ENCODE measurements around the gene ISY1.
"Not testable (repeated sequence)": the region's sequence is repeated elsewhere in the genome, so short reads cannot be mapped to it uniquely, and the experiment has no call there.

The ISY1 gene

DNA sequence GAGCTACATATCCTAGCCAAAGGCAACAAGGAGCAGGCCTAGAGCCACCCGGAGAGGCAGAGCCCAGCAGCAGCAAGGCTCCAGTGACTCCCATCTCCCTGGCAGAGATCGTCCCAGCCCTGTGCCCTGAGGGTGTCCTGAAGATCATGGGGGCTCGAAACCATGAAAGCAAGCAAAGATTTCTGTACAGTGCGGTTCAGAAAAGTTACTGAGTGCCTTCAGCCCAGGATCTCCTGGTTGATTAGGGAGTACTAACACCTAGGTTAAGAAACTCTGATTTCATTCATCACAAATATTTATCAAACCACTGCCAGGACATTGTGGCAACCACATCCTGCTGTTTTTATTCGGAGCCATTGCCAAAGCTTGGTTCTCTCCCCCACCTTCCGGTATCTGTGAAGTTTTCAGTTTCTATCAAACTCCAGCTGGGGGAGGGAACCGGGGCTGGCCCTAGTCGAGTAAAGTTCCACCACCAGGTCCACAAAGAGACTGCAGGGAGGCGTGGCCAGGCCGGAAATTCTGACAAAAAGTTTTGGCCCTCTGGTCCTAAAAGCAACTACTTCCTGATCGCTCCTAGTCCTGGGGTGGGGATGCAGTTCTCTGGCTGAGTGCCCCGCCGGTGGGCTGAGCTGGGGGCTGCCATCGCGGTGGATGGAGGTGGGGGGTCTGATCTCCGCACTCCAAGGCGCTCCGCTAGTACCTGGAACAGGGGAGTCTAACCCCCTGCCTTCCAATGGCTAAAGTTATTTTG is 40.4 kb downstream of the ISY1 start:
- DNase-seq (ENCODE audit: low read depth), result peak; percentile 94

DNA sequence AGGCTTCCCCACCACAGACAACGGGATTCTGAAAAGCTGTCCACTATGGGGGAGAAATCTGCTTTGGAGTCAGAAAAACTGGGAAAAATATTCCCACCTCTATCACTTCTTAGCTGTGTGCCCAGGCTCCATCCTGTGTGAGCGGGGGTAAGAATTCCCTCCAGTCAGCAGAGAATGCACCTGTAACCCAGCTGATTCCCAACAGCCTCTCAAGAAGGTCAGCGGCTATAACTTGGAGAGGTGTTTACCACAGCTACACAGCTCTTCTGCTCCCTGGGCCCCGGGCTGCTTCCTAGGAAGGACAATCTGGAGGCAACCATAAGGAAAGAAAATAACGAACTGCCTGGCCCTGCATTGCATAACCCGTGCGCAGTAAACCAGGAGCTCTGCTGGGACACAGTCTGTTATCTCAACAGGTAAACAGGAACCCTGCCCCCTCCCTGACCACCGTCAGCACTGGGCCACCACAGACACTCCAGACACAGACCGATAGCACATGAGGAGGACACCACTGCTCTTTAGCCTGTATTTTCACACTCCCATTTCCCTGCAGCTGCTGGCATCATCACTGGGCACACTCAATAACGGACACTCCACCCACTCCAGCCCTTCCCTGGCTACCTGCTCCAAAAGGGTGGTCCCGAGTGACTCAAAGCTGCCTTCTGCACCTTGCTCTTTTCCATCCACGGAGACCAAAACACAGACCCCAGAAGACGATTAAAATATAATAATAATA is 41.3 kb downstream of the ISY1 start:
- no peak for DNase-seq (ENCODE audit: low read depth)

DNA sequence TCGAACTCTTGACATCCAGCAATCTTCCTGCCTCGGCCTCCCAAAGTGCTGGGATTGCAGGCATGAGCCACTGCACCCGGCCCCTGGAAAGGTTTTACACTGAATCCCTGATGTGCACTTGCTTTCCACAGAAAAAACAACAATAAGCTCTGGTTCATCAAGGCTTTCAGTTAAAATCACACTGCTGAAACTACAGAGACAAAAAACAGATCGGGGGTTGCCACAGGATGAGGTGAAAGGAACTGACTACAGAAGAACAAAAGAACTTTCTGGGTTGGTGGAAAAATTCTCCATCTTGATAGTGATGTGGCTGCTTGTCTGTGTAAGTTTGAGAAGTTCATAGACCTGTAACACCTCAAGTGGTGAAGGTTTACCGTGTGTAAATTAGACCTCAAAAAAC is 42.1 kb downstream of the ISY1 start:
- no peak for DNase-seq (ENCODE audit: low read depth)

DNA sequence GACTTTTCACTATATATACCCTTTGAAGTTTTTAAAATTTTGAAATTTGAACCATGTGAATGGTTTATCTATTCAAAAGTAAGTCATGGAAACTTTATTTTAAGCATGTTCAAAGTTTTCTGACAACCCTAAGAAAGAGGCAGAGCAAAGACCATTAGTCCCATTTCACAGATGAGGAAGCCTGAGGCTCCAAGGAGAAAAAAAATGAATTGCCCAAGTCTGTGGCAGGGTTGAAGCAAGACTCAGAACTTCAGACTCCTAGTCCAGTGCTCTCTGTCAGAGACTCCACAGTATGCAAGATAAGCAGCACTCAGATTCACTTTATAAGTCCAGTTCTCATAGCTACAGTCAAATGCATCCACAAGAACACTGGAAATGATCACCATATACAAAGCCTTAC is 43.7 kb downstream of the ISY1 start:
- no peak for DNase-seq (ENCODE audit: low read depth)

DNA sequence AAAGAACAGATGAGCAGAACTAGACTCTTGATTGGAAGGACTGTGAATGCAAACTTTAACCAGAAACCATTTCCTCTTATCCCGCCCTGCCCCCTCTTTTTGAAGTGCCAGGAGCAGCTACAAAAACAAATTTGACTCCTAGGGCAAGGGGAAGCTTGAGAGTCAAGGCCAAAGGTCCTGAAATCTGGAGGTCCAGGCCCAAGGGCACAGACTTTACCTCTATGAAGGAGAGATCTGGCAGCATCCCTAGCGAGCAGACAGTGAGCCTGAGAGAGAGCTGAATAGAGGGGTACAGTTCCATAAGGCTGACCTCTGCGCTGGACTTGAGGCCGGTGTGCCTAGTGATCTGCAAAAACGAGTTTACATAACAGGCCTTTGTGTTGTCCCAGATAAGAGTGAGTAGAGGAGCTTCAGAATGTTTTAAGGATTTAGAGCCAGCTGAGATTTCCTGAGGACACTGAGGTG is 44.3 kb downstream of the ISY1 start:
- DNase-seq (ENCODE audit: low read depth), result no peak

DNA sequence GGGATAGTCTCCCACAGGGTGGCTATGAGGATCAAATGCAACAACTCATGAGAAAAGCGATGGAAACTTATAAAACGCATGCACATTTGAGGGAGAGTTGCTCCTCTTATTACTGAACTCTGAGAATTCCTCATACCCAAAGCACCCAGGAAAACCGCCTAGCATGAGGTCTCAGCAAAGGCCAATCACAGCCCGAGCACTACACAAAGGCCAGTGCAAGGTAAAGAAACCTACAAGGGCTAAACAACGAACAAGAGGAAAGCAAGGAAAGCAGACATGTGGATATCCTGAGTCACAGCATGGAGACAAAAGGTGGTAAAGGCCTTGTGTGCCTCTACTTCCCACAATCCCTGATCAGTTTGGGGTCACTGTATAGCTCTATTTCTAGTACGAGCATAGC is 46.4 kb downstream of the ISY1 start:
- no peak for DNase-seq (ENCODE audit: low read depth)

DNA sequence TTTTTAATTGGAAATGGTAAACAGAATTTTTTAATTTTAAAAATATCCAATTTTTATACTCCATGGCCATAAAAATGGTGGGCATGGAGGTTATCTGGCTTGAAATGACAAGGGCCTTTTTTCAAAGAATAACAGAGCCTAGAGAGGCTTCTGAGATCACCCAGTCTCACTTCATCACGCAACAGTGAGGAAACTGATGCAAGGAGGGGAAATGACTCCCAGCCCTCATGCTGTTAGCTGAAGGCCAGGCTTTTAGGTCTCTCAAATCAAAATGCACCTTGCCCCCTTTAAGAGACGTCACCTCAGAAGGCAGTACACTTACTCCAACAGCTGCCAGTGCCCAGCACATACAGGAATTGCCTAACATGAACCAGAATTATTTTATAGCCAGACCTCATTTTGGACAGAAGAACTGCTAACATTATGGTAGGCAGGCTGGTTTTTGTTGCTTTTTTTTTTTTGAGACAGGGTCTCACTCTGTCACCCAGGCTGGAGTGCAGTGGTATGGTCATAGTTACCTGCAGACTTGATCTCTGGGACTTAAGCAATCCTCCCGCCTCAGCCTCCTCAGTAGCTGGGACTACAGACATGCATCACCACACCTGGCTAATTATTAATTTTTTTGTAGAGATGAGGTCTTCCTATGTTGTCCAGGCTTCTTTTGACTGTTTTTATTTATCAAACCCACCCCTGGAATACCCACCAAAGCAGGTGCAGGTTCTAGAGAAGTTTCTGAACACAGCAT is 48.4 kb downstream of the ISY1 start:
- no peak for DNase-seq (ENCODE audit: low read depth)

DNA sequence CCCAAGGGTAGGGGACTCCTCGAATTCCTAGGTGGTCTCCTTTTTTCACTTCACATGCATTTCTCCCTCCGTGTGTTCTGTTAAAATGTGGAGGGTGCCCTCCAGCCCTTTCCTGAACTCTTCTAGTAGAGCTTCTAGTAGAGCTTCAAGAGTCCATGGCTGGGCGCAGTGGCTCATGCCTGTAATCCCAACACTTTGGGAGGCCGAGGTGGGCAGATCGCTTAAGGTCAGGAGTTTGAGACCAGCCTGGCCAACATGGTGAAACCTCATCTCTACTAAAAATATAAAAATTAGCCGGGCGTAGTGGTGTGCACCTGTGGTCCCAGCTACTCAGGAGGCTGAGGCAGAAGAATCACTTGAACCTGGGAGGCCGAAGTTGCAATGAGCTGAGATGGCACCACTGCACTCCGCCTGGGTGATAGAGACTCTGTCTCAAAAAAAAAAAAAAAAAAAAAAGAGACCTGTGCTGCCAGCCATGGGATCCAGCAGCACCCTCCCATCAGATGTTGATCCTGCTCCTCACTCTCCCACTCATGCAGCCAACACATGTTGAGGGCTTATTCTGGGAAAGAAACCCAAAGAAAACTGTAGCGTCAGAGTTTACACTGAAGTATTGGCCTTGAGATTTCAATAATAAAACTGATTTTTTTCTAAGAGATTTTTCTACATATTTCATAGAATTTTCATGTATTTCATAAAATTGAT is 49.6 kb downstream of the ISY1 start:
- DNase-seq (ENCODE audit: low read depth), result not testable (repeated sequence)

DNA sequence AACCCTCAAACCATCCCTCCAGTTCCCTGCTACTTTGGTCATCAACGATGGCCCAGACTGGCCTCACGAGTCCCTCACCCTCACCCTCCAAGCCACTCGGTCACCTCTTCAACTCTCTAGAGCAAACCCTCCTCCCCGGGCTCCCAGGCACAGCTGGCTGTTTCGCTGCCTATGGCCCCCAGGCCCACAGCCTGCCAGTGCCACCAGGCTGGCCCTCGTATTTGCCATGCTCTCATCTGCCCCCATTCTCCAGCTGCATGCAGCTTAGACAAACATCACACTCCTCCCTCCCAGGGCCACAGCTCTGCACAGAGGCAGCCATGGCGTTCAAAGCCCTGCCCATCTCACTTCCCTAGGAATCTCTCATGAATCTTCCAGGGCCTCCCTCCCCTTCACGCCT is 53.1 kb downstream of the ISY1 start:
- DNase-seq (ENCODE audit: low read depth), result no peak

DNA sequence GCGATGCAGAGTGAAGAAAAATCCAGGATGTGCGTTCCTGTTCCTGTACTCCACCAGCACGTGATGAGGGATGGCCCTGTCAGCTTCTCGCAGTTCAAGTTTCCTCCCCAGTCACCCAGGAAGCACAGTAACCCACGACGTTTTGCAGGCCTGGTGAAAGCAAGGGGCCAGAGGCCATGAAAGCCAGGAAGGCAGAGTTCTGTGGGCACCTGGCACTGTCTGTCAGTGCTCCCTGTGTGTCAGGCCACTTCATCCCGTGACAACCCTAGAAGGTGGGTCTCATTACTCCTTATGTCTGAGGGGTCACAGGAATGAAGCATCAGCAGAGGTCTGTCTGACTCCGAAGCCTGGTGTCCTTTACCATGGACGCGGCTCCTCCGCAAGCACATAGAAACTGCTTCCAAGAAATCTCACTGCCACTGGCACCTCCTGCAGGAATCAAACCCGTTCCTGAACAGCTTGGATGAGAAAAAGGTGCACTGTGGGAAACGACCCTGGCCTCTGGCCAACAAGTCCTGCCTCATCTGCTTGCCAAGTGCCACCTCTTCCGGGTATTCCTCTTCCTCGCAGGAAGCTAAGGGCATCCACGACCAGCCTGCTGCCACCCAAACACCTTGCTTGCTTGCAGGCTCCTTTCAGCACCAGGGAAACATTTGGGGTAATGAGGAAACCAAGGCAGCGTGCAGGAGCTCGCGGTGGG is 53.8 kb downstream of the ISY1 start:
- DNase-seq (ENCODE audit: low read depth), result no peak

DNA sequence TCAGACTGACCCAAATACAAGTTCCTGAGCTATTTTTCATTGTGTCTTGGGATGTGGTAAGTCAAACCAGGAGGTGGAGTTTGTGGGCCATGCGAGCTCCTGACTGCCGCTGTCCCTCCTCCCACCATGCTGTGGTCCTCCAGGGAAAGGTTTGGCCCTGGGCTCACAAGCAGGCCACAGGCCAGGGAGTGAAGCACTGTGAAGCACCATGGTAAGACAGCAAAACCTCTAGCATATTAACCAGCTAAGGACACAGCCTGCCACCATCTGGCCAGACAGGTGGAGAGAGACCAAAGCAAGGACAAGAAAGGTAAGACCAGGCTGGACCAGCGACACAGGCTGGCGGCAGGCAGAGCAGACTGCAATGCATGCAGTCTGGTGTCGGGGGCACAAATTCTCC is 54.5 kb downstream of the ISY1 start:
- no peak for DNase-seq (ENCODE audit: low read depth)

DNA sequence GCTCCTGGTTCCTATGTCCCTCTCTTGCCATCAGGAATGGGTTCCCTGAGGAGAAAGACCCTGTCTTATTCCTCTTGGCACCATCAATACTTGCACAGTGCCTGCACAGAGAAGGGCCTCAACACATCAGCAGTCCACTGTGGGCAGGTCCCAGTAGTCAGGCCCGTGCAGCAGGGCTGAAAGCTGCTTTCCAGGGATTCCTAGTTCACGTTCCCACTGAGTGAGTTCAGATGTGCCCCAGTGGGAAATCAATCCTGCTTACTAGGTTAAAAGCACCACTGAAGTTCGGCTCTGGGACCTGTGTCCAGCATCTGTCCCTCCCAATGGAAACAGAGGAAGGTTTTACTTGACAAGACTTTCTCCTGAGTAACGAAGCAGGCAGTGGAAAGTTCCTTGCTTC is 55.0 kb downstream of the ISY1 start:
- DNase-seq (ENCODE audit: low read depth), result no peak

DNA sequence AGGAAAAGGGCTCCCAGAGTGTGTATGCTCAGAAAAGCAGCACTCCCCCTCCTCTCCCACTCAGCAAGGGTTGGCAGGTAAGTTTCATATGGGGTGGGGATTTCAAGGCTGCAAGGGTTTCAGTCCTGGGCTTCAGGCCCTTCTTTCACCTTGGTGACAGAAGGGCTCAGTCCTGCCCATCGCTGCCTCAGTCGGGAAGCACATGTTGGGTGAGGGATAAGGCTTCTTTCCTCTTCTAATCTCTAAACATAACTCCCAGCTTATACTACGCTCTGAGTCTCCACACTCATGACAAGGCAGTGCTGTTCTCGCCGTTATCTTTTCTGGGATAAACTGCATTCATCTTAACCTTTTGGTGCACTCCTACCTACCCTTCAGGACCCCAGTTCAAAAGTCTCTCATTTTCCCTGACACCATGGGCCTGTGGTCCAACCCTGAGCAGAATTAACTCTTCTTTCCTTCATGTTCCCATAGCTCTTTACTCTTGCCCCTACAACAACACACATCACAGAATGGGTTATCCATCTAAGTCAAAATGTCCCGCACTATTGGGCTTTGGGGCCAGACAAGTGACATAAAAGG is 56.3 kb downstream of the ISY1 start:
- no peak for DNase-seq (ENCODE audit: low read depth)

DNA sequence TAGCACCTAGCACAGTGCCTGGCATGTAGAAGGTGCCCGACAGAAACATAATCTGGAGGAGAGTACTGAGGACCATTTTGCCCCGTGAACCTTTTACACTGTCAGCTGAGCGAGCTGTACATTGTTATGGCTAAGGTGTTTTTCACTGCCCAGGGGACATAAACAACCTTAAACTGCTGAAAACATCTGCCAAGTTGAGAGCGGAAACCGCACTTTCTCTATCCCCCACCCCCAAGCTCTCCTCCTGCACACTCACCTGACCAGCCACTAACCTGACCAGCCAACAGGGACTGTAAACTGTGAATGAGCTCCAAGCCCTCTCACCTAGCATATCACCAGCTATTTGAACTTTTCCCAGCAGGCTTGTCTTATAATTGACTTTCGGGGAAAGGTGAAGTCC is 56.8 kb downstream of the ISY1 start:
- DNase-seq (ENCODE audit: low read depth), result no peak

DNA sequence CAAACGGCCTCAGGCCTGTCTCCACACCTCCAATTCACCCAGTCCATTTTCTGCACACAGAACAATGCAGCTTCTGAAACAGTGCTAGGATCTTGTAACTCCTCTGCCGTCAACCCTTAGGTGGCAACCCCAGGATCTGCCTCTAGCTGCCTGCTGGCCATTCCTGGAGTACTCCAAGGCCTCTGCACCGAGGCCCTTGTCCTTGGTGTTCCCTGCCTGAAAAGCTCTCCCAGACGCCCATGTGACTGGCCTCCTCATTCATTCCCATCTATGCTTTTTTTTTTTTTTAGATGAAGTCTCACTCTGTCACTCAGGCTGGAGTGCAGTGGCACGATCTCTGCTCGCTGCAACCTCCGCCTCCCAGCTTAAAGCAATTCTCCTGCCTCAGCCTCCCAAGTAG is 57.6 kb downstream of the ISY1 start:
- no peak for DNase-seq (ENCODE audit: low read depth)

DNA sequence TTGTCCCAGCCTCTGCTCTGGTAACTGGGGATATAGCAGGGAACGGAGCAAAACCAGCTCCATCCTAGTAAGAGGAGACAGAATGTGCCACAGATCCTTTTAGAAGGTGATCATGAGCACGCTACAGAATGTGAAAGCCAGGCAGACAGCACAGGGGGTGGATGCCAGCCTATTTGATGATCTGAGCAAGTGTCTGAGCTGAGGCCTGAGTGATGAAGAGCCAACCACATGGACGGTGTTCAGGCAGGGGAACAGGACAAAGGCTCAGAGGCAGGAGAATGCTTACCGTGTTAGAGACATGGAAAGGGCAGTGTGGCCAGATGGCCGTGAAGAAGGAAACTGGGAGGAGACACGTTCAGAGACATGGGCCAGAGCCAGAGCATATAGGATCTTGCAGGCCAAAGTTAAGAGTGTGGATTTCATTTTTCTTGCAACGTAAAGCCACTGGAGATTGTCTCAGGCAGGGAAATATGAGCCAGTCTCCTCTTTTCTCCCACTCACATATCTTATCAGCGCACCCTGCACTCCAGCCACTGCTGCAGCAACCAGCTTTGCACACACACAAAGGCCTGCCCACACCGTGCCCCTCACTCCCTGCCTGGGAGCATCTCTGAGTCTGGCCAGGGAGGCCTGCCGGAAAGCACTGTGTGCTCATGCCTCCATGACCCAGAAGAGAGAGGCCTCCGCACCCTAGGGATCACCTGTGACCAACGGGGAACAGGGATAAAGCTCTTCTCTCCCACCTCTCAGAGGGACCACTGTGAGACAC is 59.3 kb downstream of the ISY1 start:
- DNase-seq (ENCODE audit: low read depth), result no peak

DNA sequence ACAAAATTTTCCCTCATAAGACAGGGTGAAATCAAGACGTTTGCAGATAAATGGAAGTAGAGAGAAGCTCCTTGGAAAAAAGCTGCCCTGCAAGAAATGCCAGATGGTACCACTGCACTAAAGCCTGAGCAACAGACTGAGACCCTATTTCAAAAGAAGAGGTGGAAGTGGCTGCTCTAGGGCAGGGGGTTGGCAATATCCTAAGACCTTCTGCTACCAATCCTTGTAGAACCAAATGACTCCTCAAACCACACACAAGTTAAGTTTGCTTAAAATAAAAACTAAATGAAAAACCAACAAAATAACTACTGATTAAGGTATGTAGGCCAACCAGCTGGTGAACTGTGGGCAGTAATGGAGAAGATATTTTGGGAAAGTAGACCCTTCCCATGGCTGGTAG is 60.6 kb downstream of the ISY1 start:
- no peak for DNase-seq (ENCODE audit: low read depth)

DNA sequence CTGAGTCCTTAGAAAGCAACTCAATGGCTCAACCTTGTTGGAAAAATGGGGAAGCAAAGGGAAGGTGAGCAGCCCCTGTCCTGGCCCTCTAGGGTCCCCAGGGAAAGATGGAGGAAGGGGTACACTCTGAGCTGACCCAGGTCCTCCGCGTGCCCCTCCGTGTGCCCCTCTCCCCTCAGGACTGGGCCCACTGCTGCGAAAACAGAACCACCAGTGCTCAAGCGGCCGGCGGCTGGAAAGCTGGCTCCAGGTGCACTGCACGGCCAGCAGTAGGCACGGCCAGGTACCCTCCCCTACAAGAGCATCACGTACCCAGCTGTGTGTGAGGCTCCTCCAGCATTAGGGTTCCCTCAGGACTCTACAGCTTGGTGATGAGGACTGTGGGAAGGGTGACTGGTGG is 65.6 kb downstream of the ISY1 start:
- DNase-seq (ENCODE audit: low read depth), result no peak

DNA sequence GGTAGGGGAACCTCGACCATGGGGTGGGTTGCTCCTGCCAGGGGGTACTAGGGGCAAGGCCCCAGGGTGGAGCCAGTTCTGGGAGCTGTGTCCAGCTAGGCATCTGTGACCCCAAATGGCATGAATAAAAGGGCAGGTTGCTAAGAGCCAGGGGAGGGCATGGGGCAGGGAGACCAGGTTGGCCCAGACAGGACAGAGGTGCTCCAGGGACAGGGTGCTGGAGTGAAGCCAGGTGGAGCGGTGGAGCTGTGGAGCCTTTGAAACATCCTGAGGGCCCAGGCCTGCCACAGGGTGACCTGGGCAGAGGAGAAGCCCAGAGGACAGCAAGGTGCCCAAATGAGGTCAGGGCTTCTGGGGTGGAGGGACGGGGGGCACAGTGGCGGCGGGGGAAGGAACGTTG is 72.6 kb downstream of the ISY1 start:
- DNase-seq (ENCODE audit: low read depth), result not testable (repeated sequence)

DNA sequence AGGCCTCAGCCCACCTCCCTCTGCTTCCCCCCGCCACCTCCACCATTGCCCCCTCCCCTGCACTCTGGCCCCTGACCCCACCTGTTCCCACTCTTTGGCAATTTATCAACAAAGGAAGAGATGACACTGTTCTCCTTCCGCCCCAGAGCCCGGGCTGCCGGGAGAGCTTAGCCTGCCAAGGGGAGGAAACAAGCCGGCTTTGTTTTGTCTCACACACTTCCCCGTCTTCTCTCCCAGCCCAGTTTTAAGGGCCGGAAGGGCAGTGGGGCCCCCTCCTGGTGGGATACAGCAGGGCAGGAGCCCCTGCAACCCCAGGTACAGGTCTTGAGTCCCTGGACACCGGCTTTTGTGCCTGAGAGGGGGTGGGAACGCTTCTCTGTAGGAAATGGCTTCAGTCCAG is 73.0 kb downstream of the ISY1 start:
- peak; percentile 27 for DNase-seq (ENCODE audit: low read depth)

All from ELR (cell line).